GM19240 (cell line): ENCODE data around the gene RTN1.

ENCODE experiments used
- DNase-seq: peaks from one replicate; pipeline ENCODE4 v3.0.0; 2011; ENCODE audit warnings: low spot score; ENCODE audit not compliant: insufficient read length

RTN1 gene

GRCh38 chr14:59788176-59788575 lies 82.4 kb downstream of the RTN1 start:
- no peak for DNase-seq

- DNase-seq: no peak
These were observed 83.4 kb downstream of the RTN1 start for GRCh38 chr14:59787045-59787674.

DNA sequence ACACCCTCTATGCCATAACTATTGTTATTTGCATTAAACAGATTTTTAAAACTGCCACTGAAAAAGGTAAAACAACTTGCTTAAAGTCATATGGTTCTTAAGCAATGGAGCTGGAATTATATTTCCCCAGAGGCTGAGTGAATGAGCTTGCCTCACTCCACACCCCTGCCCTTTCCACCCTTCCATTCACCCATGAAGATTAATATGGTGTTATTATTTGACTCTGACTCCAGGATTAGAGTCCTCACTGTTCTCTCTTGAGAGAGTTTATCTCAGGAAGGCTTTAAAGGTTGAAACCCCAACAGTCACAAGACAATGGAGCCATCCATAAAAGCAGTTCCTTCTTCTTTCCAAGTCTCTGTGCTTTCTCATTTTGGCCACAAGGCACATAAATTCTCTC lies 84.9 kb downstream of the RTN1 start:
- DNase-seq: no peak

GRCh38 chr14:59782760-59783159 lies 87.8 kb downstream of the RTN1 start:
- no peak for DNase-seq

GRCh38 chr14:59777006-59777579 lies 93.5 kb downstream of the RTN1 start:
- no peak for DNase-seq

DNA sequence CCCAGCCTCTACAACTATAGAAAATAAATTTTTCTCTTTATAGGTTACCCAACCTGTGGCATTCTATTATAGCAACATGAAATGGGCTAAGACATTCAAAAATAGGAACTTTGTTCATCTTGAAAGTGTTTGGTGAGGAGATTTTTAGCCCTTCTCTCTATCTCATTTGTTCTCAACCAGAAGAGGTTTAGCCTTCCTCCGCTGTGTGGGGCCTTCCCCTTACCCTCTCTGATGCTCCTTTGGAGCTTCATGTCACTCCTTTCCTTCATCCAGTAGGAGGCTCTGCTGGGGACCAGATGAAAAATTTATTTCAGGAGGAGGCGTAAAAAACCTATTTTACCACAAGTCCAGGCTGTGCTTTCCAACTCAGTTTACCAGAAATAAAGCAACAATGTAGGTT lies 94.1 kb downstream of the RTN1 start:
- DNase-seq: no peak

- DNase-seq: no peak
These were observed 98.3 kb downstream of the RTN1 start for GRCh38 chr14:59772233-59772632.

- DNase-seq: no peak
These were observed 99.0 kb downstream of the RTN1 start for GRCh38 chr14:59771577-59771976.

DNA sequence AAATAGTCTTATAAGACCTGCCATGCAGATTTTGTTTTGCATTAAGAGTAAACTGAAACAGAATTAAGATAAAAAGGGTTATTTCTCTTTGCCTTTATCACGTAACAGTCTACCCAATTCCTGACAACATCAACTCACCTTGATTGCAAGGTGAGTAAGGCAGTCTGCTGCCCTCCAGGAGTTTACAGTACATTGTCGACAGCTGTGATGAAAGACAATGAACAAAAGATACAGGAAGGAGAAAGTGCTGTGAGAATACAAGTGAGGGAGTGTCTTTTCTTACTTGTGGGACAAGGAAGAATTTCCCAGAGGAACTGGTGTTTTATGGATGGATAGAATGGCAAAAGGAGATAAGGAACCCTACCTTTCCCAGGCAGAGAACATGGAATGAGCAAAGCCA lies 101.0 kb downstream of the RTN1 start:
- no peak for DNase-seq

- no peak for DNase-seq
These were observed 101.7 kb downstream of the RTN1 start for GRCh38 chr14:59768855-59769375.

DNA sequence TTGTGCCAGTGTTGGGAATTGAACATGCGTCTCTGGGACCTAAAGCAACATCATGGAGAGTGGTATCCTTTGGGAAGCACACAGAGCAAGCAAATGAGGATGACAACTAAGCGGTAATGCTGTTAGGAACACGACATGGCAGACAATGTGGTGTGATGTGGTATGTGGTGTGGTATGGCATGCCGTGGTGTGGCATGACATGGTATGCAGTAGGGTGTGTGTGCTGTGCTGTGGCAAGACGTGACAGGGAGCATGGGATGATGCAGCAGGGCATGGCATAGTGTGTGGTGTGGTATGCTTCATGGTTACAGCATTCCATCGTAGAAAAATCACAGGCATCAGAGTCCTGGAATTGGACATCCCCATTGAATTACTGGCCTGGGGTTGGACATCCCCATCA lies 108.7 kb downstream of the RTN1 start:
- no peak for DNase-seq

GRCh38 chr14:59755409-59756135 lies 115.0 kb downstream of the RTN1 start:
- DNase-seq: no peak

DNA sequence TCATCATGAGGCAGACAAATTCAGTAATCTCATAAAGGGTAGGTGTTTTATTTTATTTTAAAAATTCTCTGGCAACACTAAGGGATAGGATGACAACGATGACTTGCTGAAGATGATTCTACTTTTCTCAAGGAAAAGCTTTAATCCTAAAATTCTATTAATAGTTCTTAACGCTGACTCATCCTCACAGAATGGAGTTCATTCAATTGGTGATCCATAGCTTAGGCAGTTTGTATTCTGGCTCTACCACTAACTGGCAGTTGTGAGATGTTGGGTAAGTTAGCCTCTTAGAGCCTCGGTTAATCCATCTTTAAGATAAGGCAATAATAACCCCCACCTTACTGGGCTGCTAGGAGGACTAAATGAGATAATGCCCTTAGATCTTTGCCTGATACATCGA lies 116.3 kb downstream of the RTN1 start:
- DNase-seq: no peak

- DNase-seq: no peak
These were observed 117.1 kb downstream of the RTN1 start for GRCh38 chr14:59753512-59753911.

DNA sequence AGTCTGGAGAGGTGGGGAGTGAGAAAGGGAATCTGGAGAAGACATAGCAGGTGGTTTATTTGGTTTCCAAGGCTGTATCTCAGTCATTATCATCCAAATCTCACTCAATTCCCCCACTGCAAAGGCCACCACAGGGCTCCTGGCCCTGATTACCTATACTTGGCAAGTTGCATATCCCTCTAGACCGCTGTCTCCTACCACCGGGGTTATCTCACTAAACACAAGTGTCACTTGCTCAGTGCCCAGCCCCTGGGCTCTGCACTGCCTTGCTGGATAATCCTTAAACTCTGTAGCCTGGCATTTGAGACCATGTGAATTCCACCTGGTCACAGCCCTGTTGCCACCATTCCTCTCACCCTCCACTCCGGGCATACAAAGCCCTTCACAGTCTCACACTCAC lies 119.0 kb downstream of the RTN1 start:
- no peak for DNase-seq

DNA sequence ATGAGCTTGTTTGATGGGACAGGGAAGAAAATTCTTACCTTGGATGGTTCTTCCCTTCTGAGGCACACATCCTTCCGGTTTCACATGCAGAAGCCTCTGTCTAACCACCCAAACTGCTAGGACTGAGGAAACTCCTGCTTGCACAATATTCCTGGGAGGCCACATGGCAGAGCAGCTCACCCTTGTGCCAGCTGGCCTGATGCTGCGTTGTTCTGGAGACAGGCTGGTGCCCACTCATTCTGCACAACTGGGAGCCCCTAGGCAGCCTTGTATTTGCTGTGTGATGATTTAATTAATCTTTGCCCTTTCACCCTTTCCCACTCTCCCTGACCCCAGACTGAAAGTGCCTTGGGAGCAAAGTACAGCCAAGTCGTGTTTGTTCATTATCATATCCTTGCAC lies 130.8 kb downstream of the RTN1 start:
- no peak for DNase-seq

DNA sequence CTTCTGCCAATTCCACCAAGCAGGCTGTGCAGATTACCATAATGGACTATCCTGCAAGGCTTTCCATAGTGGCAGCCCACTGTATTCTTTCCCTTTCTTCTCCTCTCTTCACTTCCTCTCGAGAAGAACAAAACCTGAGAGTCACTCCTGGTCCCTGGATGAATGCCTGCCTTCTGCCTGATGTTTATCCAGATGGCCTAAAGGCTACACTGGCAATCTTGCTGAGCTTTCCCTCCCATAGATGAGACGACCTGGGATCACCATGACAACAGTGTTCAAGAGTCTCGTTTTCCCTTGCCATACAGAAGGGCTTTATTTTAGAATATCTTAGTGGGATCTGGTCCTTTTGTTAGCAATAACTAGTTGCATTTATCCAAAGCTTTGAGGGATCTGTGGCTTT lies 142.3 kb downstream of the RTN1 start:
- DNase-seq: no peak

DNA sequence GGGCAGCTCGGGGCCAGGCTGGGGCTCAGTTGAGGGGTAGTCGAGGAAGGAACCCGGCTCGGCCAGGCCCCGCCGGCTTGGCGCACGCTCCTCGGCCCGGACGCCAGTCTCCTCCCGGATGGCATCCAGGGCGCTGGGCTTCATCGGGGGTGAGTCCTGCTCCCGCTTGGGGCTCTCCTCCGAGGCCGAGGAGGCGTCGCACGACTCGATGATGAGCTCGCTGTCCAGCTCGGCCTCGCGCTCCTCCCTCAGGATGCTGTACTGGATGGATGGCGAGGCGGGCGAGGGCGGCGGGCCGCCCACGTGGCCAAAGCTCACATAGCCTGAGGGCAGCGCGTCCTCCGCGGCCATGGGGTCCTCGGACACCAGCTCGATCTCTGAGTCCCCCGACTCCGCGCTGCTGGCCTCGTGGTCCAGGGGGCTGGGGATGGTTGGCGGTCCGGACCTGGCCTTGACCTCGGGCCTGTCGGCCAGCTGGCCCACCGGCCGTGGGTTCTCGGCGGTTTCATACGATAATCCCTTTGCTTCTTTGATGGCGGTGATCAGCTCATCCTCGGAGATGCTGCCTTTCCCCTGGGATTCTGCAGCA lies 143.4 kb downstream of the RTN1 start:
- no peak for DNase-seq

DNA sequence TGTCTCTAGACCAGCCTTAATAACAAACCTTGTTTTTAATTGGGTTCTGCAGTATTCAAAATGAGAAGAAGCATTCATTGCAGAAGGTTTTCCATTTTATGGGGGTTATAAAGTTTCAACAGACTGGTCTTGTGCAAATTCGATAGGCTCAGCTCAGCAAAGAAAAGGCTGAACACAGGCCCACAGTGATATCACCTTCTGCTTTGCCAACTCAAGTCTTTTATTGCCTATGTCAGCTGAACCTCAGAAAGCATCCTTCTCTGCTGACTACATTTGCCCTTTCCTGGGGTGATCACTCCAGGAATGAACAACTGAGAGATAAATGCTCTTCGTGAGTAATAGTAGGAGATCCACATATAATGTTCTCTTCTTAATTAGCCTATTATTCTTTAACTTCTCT lies 159.5 kb downstream of the RTN1 start:
- DNase-seq: no peak

DNA sequence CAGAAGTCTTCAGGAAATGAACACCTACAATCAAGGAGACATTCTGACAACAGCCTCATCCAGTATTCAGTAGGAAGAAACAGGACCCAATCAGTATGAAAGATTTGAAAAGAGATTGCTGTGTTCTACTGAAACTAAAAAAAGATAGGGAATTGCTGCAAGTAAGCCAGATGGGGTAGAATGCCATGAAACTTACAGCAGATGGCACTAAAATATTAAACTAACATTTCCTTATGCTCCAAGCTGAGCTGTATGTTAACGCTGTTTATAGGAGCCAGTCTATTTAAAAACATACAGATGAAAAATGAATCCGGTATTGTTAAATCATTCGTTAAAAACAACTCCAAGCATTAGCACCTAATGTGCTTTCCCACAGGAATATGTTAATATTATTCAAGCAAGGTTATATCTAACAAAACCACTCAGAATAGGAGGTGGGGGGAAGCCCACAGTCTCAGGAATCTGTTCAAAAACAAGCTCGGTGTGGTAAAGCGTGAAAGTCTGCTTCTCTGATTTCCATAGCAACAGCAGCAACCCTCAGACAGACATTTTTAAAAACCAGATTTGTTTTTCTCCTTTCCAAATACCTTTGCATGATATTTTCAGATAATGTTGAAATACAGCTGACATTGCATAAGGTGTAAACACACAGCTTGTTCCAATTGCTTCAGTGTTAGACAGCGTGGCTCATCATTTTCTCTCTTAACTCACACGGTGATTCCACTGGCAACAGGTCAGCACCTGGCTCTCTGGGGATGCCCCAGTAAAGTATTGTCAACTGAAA lies 162.6 kb downstream of the RTN1 start:
- DNase-seq: no peak

- no peak for DNase-seq
These were observed 164.7 kb downstream of the RTN1 start for GRCh38 chr14:59705866-59706265.

DNA sequence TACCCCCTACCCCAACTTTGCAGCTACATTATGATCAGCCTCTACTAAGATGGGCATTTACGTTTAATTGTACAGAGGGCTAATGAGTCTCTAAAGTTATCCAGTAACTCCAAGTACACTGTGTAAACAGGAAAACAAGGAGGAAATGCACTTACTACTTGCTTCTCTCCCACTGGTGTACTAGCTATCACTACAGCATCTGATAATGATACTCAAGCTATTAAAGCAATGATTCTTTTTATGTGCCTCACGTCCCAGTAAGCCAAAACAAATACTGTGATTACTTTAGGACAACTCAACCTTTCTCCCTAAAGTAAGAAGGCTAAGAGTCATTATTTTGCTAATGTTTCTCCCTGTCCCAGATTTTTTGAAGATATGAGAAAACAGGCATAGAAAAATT lies 165.3 kb downstream of the RTN1 start:
- DNase-seq: no peak
